Muscle of arm (tissue), 12 donors: Measurements from ENCODE around the gene KLK14. TPM values are rescaled to one million over a fixed set of nuclear protein-coding genes. Genes with fewer than 3 reads are reported as not detected.

Experiments used
- DNase-seq: peaks from one replicate; pipeline ENCODE4 v3.0.0-alpha.2; 2013
- polyA plus RNA-seq, 12 donors: library from polyadenylated mRNA; unstranded; fragments of 120-200 nt; gene quantifications; one replicate each; pipeline ENCODE4 v1.2.1, GENCODE V29; 2013; ENCODE audit not compliant: insufficient read length in 12 of 12

KLK14 gene
- polyA plus RNA-seq, 12 donors = 0.12 to 0.80 (median 0.21) TPM; not detected in 3

GRCh38 chr19:51086153-51086850 is 3.6 kb upstream of the KLK14 start:
- no peak for DNase-seq

GRCh38 chr19:51084505-51084904 is 1.8 kb upstream of the KLK14 start:
- DNase-seq = no peak

- no peak for DNase-seq
Observed at GRCh38 chr19:51083783-51084182, 1.1 kb upstream of the KLK14 start.

GRCh38 chr19:51083181-51083580 is 494 bp upstream of the KLK14 start:
- no peak for DNase-seq

- DNase-seq = no peak
Observed at GRCh38 chr19:51081476-51081875, 1.2 kb downstream of the KLK14 start.

GRCh38 chr19:51079481-51080110 is 3.1 kb downstream of the KLK14 start:
- DNase-seq = no peak

- DNase-seq = no peak
Observed at GRCh38 chr19:51078731-51079130, 4.0 kb downstream of the KLK14 start.

GRCh38 chr19:51078104-51078503 is 4.6 kb downstream of the KLK14 start:
- no peak for DNase-seq

GRCh38 chr19:51076631-51077213 is 6.0 kb downstream of the KLK14 start:
- DNase-seq = no peak

- no peak for DNase-seq
Observed at GRCh38 chr19:51075998-51076397, 6.7 kb downstream of the KLK14 start.

- DNase-seq = no peak
Observed at GRCh38 chr19:51071095-51071405, 11.6 kb downstream of the KLK14 start.

GRCh38 chr19:51070334-51071094 is 12.2 kb downstream of the KLK14 start:
- no peak for DNase-seq

- DNase-seq = no peak
Observed at GRCh38 chr19:51066393-51067186, 16.1 kb downstream of the KLK14 start.

GRCh38 chr19:51065221-51065960 is 17.3 kb downstream of the KLK14 start:
- DNase-seq = no peak

GRCh38 chr19:51064534-51065220 is 18.0 kb downstream of the KLK14 start, which contains the start of gene KLK13:
Gene KLK13 (minus strand): TSS chr19:51065092. CDS start chr19:51065067, 25 bp downstream.
- DNase-seq = no peak

GRCh38 chr19:51063664-51064063 is 19.0 kb downstream of the KLK14 start:
- DNase-seq = no peak

- DNase-seq = no peak
Observed at GRCh38 chr19:51060973-51061372, 21.7 kb downstream of the KLK14 start.

- DNase-seq = no peak
Observed at GRCh38 chr19:51060336-51060735, 22.4 kb downstream of the KLK14 start.

- DNase-seq = no peak
Observed at GRCh38 chr19:51059715-51060114, 23.0 kb downstream of the KLK14 start.

GRCh38 chr19:51055866-51056265 is 26.8 kb downstream of the KLK14 start:
- DNase-seq = no peak

GRCh38 chr19:51047031-51047335 is 35.7 kb downstream of the KLK14 start:
- no peak for DNase-seq
